OCI-LY1 (cell line): Measurements from ENCODE around the gene FADS6.

Source experiments
- EZH2 ChIP-seq: fragments of 200-600 bp; sonication (generic), shearing (Covaris generic); IDR thresholded peaks from 2 replicates; pipeline ENCODE4 v1.8.0; 2017; ENCODE audit warnings: borderline replicate concordance, mixed run types, mild to moderate bottlenecking, antibody characterized with exemption, low read length, moderate library complexity, mixed read lengths
- TF ChIP-seq, protein P1 (sequence below): fragments of 200-600 bp; sonication (generic), shearing (Covaris generic); IDR thresholded peaks from 2 replicates; pipeline ENCODE4 v1.5.1; 2017; ENCODE audit warnings: mild to moderate bottlenecking, antibody characterized with exemption, low read length, moderate library complexity, mixed read lengths

- TF ChIP-seq, protein P1, sequence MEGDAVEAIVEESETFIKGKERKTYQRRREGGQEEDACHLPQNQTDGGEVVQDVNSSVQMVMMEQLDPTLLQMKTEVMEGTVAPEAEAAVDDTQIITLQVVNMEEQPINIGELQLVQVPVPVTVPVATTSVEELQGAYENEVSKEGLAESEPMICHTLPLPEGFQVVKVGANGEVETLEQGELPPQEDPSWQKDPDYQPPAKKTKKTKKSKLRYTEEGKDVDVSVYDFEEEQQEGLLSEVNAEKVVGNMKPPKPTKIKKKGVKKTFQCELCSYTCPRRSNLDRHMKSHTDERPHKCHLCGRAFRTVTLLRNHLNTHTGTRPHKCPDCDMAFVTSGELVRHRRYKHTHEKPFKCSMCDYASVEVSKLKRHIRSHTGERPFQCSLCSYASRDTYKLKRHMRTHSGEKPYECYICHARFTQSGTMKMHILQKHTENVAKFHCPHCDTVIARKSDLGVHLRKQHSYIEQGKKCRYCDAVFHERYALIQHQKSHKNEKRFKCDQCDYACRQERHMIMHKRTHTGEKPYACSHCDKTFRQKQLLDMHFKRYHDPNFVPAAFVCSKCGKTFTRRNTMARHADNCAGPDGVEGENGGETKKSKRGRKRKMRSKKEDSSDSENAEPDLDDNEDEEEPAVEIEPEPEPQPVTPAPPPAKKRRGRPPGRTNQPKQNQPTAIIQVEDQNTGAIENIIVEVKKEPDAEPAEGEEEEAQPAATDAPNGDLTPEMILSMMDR = no peak
- TF ChIP-seq EZH2 = no peak
These were observed 59.7 kb downstream of the FADS6 start for GRCh38 chr17:74833501-74834377.
